H9 (cell line): Measurements from ENCODE around the gene SMARCC1. TPM values are rescaled to one million over a fixed set of nuclear protein-coding genes. Genes with fewer than 3 reads are reported as not detected.

Experiments used
- DNase-seq: peaks from one replicate; pipeline ENCODE4 v3.0.0-alpha.2; 2017
- H2AFZ ChIP-seq: one replicate; pipeline ENCODE4 v1.6.1; 2013; ENCODE audit warnings: mild to moderate bottlenecking, low read length, control low read depth, moderate library complexity
- H2AK5ac ChIP-seq: 2 replicates; pipeline ENCODE4 v1.6.1; 2013; ENCODE audit warnings: low read length, control low read depth, mixed read lengths; ENCODE audit not compliant: insufficient read length
- H2BK120ac ChIP-seq: one replicate; pipeline ENCODE4 v1.6.1; 2013; ENCODE audit warnings: low read depth, mild to moderate bottlenecking, low read length, control low read depth, inconsistent platforms; ENCODE audit not compliant: poor library complexity, severe bottlenecking
- H2BK12ac ChIP-seq: 2 replicates; pipeline ENCODE4 v1.6.1; 2013; ENCODE audit warnings: low read length, control low read depth, mixed read lengths, low read depth; ENCODE audit not compliant: insufficient read length
- H2BK15ac ChIP-seq: 2 replicates; pipeline ENCODE4 v1.6.1; 2013; ENCODE audit warnings: low read depth, low read length, control low read depth
- H2BK20ac ChIP-seq: one replicate; pipeline ENCODE4 v1.6.1; 2013; ENCODE audit warnings: low read depth, mild to moderate bottlenecking, low read length, control low read depth, inconsistent platforms; ENCODE audit not compliant: poor library complexity, severe bottlenecking
- H2BK5ac ChIP-seq: 2 replicates; pipeline ENCODE4 v1.6.1; 2013; ENCODE audit warnings: low read length, control low read depth, mixed read lengths; ENCODE audit not compliant: insufficient read length
- H3K14ac ChIP-seq: 2 replicates; pipeline ENCODE4 v1.6.1; 2013; ENCODE audit warnings: low read length, control low read depth; ENCODE audit not compliant: insufficient read depth
- H3K18ac ChIP-seq: 2 replicates; pipeline ENCODE4 v1.6.1; 2013; ENCODE audit warnings: low read depth, mild to moderate bottlenecking, mixed read lengths, low read length, control low read depth; ENCODE audit not compliant: insufficient read length
- H3K23ac ChIP-seq: 2 replicates; pipeline ENCODE4 v1.6.1; 2013; ENCODE audit warnings: low read length, control low read depth, mixed read lengths, low read depth; ENCODE audit not compliant: insufficient read length
- H3K23me2 ChIP-seq: 2 replicates; pipeline ENCODE4 v1.6.1; 2013; ENCODE audit warnings: low read depth, mild to moderate bottlenecking, mixed read lengths, low read length, control low read depth; ENCODE audit not compliant: insufficient read length, poor library complexity, severe bottlenecking
- H3K27ac ChIP-seq: 2 replicates; pipeline ENCODE4 v1.5.1; 2013; ENCODE audit warnings: low read length, control low read depth, mixed read lengths, low read depth; ENCODE audit not compliant: insufficient read length
- H3K27me3 ChIP-seq: 2 replicates; pipeline ENCODE4 v1.6.1; 2013; ENCODE audit warnings: low read length, control low read depth, inconsistent platforms; ENCODE audit not compliant: insufficient read depth
- H3K4ac ChIP-seq: 2 replicates; pipeline ENCODE4 v1.6.1; 2013; ENCODE audit warnings: low read depth, mild to moderate bottlenecking, control low read depth, inconsistent platforms, low read length, moderate library complexity
- H3K4me1 ChIP-seq: 2 replicates; pipeline ENCODE4 v1.6.1; 2013; ENCODE audit warnings: low read length, control low read depth, inconsistent platforms; ENCODE audit not compliant: insufficient read depth
- H3K4me2 ChIP-seq: 2 replicates; pipeline ENCODE4 v1.6.1; 2013; ENCODE audit warnings: low read length, control low read depth, mixed read lengths; ENCODE audit not compliant: insufficient read length, insufficient read depth
- H3K56ac ChIP-seq: 2 replicates; pipeline ENCODE4 v1.6.1; 2013; ENCODE audit warnings: low read depth, mild to moderate bottlenecking, mixed read lengths, low read length, control low read depth; ENCODE audit not compliant: insufficient read length
- H3K79me1 ChIP-seq: 2 replicates; pipeline ENCODE4 v1.6.1; 2013; ENCODE audit warnings: low read depth, mild to moderate bottlenecking, moderate library complexity, low read length, control low read depth, inconsistent platforms; ENCODE audit not compliant: insufficient read depth, poor library complexity, severe bottlenecking
- H3K79me2 ChIP-seq: 2 replicates; pipeline ENCODE4 v1.6.1; 2013; ENCODE audit warnings: low read length, control low read depth, inconsistent platforms; ENCODE audit not compliant: insufficient read depth
- H3K9ac ChIP-seq: 2 replicates; pipeline ENCODE4 v1.6.1; 2013; ENCODE audit warnings: low read length, control low read depth, mixed read lengths; ENCODE audit not compliant: insufficient read length; ENCODE audit errors: extremely low read depth
- H3K9me3 ChIP-seq: one replicate; pipeline ENCODE4 v1.6.1; 2013; ENCODE audit warnings: low read depth, low read length, inconsistent platforms; ENCODE audit not compliant: control insufficient read depth
- H3T11ph ChIP-seq: one replicate; pipeline ENCODE4 v1.6.1; 2013; ENCODE audit warnings: mild to moderate bottlenecking, low read length, control low read depth, inconsistent platforms
- H4K20me1 ChIP-seq: one replicate; pipeline ENCODE4 v1.6.1; 2013; ENCODE audit not compliant: control insufficient read depth, insufficient read length, insufficient read depth
- H4K5ac ChIP-seq: 2 replicates; pipeline ENCODE4 v1.6.1; 2013; ENCODE audit warnings: low read depth, mild to moderate bottlenecking, mixed read lengths, low read length, control low read depth; ENCODE audit not compliant: insufficient read length
- H4K8ac ChIP-seq: replicated peaks from 2 replicates; pipeline ENCODE4 v1.6.1; 2013; ENCODE audit warnings: low read length, control low read depth, mixed read lengths, low read depth; ENCODE audit not compliant: insufficient read length
- H4K91ac ChIP-seq: 2 replicates; pipeline ENCODE4 v1.6.1; 2013; ENCODE audit warnings: low read depth, mild to moderate bottlenecking, moderate library complexity, mixed read lengths, low read length, control low read depth; ENCODE audit not compliant: insufficient read length
- H3K27ac Mint-ChIP-seq, 3 experiments: 2 replicates in 2 of 3; 3 replicates in 1 of 3; pipeline ENCODE4 v1.8.0; 2020 to 2021; ENCODE audit warnings: mixed read lengths in 3 of 3, mild to moderate bottlenecking in 1 of 3, moderate library complexity in 1 of 3
- H3K27me3 Mint-ChIP-seq: 2 replicates; pipeline ENCODE4 v1.8.0; 2021; ENCODE audit warnings: low read depth, mild to moderate bottlenecking, moderate library complexity, mixed read lengths
- H3K36me3 Mint-ChIP-seq, 3 experiments: 2 replicates in 2 of 3; 3 replicates in 1 of 3; pipeline ENCODE4 v1.8.0; 2020 to 2021; ENCODE audit warnings: low read depth in 3 of 3, mixed read lengths in 3 of 3; ENCODE audit not compliant: insufficient read depth in 1 of 3
- H3K4me1 Mint-ChIP-seq, 2 experiments: 2 replicates each; pipeline ENCODE4 v1.8.0; 2020; ENCODE audit warnings: mixed read lengths in 2 of 2
- H3K4me3 Mint-ChIP-seq, 2 experiments: 2 replicates in 1 of 2; 3 replicates in 1 of 2; pipeline ENCODE4 v1.8.0; 2020 to 2021; ENCODE audit warnings: mild to moderate bottlenecking in 2 of 2, mixed read lengths in 2 of 2, moderate library complexity in 1 of 2
- H3K9me3 Mint-ChIP-seq, 2 experiments: 2 replicates in 1 of 2; 3 replicates in 1 of 2; pipeline ENCODE4 v1.8.0; 2020; ENCODE audit warnings: mild to moderate bottlenecking in 2 of 2, mixed read lengths in 2 of 2, moderate library complexity in 1 of 2
- CTCF ChIP-seq: fragments of 200-600 bp; sonication (generic); conservative IDR thresholded peaks from 3 replicates; pipeline ENCODE4 v1.8.0; 2021; ENCODE audit warnings: antibody characterized with exemption, mild to moderate bottlenecking
- WGBS: extraction: QIAGEN DNeasy Blood & Tissue Kit; methylation state at CpG from one replicate; pipeline ENCODE4 v1.1.7; 2013; ENCODE audit warnings: missing lambda C conversion rate, low lambda C conversion rate, mixed read lengths; ENCODE audit not compliant: insufficient read length; ENCODE audit errors: extremely low coverage; 5-methylcytosine and 5-hydroxymethylcytosine counted together
- total RNA-seq: library from RNA; stranded (reverse); gene quantifications from 2 replicates; pipeline ENCODE4 v1.2.1, GENCODE V29; 2021

Gene SMARCC1
- total RNA-seq, 1 experiment from 2014 or later, result 274 TPM

- Histone ChIP-seq H2BK20ac (no peak overlapping the region), H2BK5ac (no peak overlapping the region), H3K14ac (no peak overlapping the region), H3K56ac (no peak overlapping the region), H3K79me2 (no peaks in the 10 kb centered on the region), H3K18ac (no peak overlapping the region), H3K23me2 (no peaks in the 10 kb centered on the region), H3K27me3 (no peaks in the 10 kb centered on the region), H3K4ac (no peak overlapping the region), H3K4me2 (no peak overlapping the region), H2AFZ (no peak overlapping the region), H3K9ac (no peak overlapping the region), H2BK15ac (no peak overlapping the region), H2BK120ac (no peak overlapping the region), H2AK5ac (no peak overlapping the region), H3K79me1 (peaks cover 9% of the 10 kb centered on the region), H3K9me3 (no peaks in the 10 kb centered on the region), H3T11ph (no peak overlapping the region), H4K8ac (no peak overlapping the region), H3K23ac (no peak overlapping the region), H4K5ac (no peak overlapping the region), H2BK12ac (no peak overlapping the region), H3K27ac (no peak overlapping the region), H3K4me1 (no peaks in the 10 kb centered on the region), H4K20me1 (no peaks in the 10 kb centered on the region), H4K91ac (no peak overlapping the region)
- no peaks in the 10 kb centered on the region for H3K4me1 Mint-ChIP-seq
- TF ChIP-seq CTCF, result no peak
- peak overlapping the region in 1 of 3 experiments; percentile 29; a peak in 1 of 7 replicates for H3K27ac Mint-ChIP-seq
- no peaks in the 10 kb centered on the region; a peak in 1 of 5 replicates for H3K9me3 Mint-ChIP-seq
- no peaks in the 10 kb centered on the region for H3K27me3 Mint-ChIP-seq
- H3K4me3 Mint-ChIP-seq, result no peak overlapping the region
- DNase-seq, result no peak
- WGBS, result no CpG with 5 or more reads among the region's 6 CpGs
- peaks cover 37 to 89% (median 66%) of the 10 kb centered on the region in 3 experiments; a peak in 6 of 7 replicates for H3K36me3 Mint-ChIP-seq
Measured at GRCh38 chr3:47714606-47715005, 67.1 kb downstream of the SMARCC1 start.
